GM12892 (cell line): Measurements from ENCODE around the gene CDH3.

ENCODE experiments used
- POLR2A ChIP-seq: IDR thresholded peaks from 2 replicates; pipeline ENCODE4 v1.6.1; 2011; ENCODE audit warnings: low read depth, low read length, control low read depth
- POLR2AphosphoS5 ChIP-seq: IDR thresholded peaks from 2 replicates; pipeline ENCODE4 v1.6.1; 2011; ENCODE audit warnings: low read depth, low read length, control low read depth
- TAF1 ChIP-seq: IDR thresholded peaks from 2 replicates; pipeline ENCODE4 v1.6.1; 2011; ENCODE audit warnings: low read depth, mild to moderate bottlenecking, control low read depth, low read length, borderline replicate concordance

DNA sequence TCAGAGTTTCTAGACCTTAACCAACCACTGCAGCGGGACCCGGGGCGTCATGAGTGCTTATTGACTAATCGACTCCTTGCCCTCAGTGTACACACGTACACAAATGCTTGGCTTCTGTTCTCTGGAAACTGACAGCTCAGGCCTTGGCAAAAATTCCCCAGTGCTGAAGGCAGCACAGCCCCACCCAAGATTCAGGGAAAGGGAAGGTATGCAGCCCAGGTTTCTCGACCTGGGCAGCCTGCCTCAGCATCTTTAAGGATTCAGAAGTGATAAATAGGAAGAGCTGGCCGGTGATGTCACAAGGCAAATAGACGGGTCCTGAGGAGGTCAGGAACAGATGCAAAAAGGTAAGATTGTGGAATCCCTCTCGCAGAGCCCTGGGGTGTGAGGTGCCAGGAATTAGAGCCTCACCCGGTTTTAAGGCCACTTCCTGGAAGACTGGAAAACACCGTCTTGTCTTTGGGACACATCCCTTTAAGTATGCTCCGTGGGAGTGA lies 9.0 kb upstream of the CDH3 start:
- no peak for TF ChIP-seq POLR2A
- no peak for TF ChIP-seq POLR2AphosphoS5
- no peak for TF ChIP-seq TAF1
